ENCODE data around the gene MACROD2.

MACROD2 gene

DNA sequence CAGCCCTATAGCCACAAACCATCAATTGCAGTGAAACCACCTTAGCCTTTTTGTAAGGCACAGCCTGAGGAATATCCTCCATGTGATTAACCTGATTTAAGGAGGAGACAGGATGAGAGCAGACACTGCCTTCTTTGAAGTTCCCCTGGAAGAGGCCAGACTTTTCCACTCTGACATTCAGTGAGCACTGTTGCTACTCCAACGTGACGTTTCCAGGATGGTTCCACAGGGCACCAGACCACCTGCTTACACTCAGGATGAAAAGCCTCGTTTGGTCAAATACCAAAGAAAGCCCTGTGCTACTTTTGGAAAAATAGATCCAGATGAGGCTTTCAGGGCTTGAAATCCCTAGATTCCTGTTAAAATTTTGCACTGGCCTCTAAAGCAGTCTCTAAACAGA is 1444.2 kb downstream of the MACROD2 start:
- no peak for DNase-seq

DNA sequence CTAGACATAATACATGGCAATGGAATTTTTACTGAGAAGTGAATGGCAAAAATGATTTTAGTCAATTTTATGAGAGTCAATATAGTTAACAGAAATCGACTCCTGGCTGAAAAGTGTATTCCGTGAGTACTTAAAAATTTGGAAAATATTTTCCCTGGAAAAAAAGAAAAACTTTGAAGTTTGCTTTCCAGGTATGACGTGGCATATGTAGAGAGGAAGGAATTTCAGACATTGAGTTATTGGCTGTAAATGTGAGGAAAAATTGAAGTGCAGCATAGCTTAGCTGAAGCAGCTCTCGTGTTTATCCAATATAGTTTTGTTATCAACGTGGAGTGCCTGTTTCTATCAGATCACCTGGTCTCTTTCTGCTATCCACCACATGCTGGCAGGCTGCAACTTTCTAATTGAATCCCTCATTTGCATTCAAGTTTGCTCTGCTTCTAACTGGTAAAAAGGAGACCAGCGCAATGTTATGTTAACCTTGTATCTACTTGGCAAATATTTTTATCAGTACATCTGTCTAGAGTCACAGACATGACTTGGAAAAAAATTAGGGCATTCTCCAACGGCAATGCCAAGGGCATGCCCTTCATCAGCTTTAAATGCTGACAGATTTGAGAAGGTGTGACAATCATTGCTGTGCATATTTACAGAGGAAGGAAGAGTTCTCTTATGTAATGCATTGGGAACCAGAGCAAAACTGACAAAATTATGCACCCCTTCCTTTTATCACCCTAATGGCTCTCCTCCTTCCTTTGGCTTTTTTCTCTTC is 1444.9 kb downstream of the MACROD2 start:
- DNase-seq = no peak

- no peak for DNase-seq
Observed at GRCh38 chr20:15445056-15445840, 1449.9 kb downstream of the MACROD2 start.

- DNase-seq = no peak
Observed at GRCh38 chr20:15446373-15446772, 1451.1 kb downstream of the MACROD2 start.

DNA sequence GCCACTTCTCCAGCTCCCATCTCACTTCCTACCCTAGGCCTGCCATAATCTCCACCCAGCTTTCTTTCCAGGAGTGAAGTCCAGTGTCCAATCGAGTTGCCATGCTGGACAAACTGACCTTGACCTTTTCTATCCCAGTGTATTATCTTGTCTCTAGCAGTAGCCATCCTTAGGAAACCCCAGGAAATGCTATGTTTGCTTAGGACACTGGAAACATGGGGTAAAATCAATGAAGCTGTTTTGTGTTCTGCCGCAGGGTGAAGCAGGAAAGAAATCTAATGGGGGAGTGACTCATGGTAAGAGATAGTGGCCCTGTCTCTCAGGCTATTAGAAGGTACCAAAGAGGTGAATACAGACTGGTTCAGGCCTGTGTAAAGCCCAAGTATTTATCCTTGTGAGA is 1452.2 kb downstream of the MACROD2 start:
- no peak for DNase-seq

GRCh38 chr20:15449061-15449460 is 1453.7 kb downstream of the MACROD2 start:
- no peak for DNase-seq

GRCh38 chr20:15451241-15451640 is 1455.9 kb downstream of the MACROD2 start:
- DNase-seq = no peak

GRCh38 chr20:15455279-15455678 is 1460.0 kb downstream of the MACROD2 start:
- DNase-seq = no peak

DNA sequence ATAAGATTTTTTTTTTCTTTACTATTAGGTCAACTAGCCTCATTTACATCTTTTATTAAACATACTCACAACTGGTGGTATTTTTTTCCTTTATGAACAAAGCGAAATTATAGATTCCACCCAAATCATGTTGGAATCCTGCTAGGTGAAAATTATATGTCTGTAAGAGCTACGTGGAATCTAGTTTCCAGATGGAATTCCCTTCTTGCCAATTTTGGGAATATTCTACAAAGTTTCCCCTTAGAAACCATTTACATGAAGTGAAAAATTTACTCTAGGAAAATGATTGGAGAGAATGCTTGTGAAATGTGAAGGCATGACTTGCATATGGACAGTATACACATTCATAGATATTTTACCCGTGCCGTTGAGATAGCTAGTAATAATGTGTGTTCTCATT is 1466.6 kb downstream of the MACROD2 start:
- DNase-seq = no peak

GRCh38 chr20:15475483-15475882 is 1480.2 kb downstream of the MACROD2 start:
- DNase-seq = peak; percentile 61

DNA sequence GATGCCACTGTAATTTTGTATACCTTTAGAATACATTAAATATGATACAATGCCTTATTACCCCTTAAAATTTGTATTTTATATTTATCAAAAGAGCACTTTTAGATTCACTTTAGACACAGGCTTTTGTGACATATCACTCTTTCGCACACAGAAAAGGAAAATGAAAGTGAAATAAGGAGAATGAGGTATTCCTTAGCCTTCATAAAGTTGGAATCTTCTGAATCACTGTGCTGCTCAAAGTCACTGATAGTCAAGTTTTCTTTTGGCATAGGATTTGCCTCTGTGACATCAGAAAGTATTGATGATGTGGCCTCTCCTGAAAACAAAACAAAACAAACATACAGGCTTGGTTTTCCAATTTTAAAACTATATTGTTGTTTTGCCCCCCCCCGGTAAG is 1480.9 kb downstream of the MACROD2 start:
- no peak for DNase-seq

GRCh38 chr20:15476781-15477180 is 1481.5 kb downstream of the MACROD2 start:
- DNase-seq = no peak

DNA sequence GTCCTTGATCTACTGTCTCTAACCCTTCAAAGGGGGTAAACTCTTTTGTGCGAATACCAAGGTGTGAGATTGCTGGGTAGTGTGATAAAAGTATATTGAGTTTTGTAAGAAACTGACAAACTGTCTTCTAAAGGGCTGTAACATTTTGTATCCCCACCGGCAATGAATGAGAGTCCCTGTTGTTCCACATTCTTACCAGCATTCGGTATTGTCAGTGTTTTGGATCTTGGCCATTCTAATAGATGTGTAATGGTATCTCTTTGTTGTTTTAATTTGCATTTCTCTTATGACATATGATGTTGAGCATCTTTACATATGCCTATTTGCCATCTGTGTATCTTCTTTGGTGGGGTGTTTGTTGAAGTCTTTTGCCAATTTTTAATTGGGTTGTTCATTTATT is 1487.2 kb downstream of the MACROD2 start:
- no peak for DNase-seq

GRCh38 chr20:15485519-15485918 is 1490.2 kb downstream of the MACROD2 start:
- DNase-seq = no peak

DNA sequence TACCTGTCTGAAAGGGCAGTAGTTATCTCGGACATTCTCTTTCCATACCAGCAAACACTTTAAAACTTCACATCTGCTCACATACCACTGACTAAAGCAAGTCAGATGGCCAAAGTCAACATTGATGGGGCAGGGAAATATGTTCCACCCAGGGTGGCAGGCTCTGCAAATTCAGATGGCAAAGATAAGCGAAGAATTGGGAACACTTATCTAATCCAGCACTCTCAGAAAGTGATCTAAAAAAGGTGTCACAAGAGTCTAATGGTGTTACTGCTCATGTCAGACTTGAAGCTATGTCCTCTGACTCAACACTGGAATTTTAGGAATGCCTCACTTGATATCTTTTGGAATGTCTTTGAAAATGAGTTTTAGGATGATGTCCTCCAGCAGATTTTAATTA is 1491.7 kb downstream of the MACROD2 start:
- no peak for DNase-seq

- DNase-seq = no peak
Observed at GRCh38 chr20:15487682-15488081, 1492.4 kb downstream of the MACROD2 start.

DNA sequence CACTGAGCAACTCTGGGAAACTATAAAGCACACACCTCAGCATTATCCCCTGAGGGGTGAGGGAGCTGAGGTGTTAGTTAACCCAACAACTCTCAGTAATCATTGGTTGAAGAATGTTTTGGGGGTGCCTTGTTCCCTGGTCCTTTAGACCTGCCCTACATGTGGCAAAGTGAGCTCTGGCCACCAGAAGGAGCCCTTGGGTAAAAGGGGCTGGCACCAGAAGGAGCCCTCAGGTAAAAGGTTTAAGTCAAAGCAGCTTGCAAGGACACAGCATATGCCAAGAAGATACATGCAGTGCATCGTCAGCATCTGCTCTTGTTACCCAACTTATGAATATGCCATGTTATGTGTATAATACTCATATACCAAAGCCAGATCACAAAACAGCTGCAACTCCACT is 1496.3 kb downstream of the MACROD2 start:
- DNase-seq = no peak

DNA sequence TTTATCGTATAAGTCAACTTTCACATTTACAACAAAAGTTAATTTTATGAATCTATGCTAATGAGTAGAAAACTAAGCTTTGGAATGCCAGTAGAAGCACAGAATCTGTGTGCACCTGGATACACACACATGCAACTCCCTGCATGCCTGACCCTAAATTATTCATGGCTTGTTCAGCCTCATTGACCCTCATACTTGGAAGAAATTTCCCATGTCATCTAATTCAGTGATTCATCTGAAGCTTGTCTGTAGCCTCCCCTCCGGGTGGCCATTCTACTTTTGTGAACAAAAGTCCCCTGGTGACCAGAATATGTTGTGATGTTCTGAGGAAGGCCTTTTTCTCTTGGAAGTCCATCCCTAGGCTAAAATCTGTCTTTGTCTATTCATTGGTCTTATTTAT is 1499.5 kb downstream of the MACROD2 start:
- DNase-seq = no peak

DNA sequence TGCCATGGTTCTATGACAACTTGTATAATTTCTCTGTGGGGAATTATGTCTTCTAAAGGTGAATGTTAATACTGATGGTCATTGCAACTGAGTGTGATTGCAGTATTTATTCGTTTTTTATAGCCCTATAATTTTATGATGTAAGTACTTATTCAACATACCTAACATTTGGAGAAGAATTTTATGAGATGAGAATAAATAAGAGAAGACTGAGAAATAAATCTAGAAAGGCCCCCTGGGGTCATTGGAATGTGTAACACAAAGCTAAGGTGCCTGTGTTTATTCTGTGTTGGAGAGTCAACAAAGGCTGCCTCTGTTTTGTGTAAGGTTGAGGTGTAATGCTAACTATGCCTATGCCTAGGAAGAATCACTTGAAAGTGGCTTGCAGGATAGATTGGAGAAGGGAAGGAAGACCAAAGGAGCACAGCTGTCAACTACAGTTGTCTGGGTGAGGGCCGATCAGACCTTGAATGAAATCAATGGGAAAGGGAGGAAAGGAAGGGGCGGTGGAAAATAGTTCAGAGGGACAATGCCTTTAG is 1501.3 kb downstream of the MACROD2 start:
- DNase-seq = no peak

GRCh38 chr20:15498926-15499325 is 1503.6 kb downstream of the MACROD2 start:
- no peak for DNase-seq

GRCh38 chr20:15506311-15506710 is 1511.0 kb downstream of the MACROD2 start:
- DNase-seq = no peak

GRCh38 chr20:15507151-15507550 is 1511.8 kb downstream of the MACROD2 start:
- DNase-seq = no peak

DNA sequence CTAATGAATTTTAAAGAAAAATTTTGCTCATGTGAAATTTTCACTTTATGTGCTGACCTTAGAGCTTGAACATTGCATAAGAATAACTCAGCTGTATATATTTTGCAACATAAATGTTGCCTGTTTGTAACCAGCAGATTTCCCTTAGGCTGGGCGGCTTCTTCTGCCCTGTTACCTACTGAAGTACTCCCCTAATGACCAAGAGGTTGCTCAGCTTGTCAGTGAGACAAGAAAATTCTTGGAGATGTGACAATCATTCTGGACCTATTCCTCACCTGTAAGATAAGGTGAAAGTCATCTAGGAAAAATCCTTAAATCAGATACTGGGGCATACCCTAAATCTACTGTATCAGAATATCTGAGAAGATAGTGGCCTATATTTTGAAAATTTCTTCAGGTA is 1516.2 kb downstream of the MACROD2 start:
- no peak for DNase-seq

DNA sequence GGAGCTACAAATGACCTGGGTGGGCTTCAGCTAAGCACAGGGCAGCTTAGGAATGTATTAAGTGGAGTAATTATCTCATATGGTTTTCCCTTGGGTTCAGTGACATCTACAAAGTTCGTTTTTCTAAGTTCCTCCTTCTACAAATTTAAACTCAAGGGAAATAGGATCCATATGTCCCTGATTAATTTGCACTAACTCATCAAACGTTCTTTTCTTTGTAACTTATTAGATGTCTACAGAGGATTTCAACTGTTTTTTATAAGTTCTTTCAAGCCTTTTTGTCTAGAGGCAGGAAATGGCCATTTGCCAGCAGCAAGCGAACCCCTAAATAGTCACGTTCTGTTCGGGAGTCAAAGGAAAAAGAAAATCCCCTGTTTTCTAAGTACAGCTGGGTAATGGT is 1517.6 kb downstream of the MACROD2 start:
- no peak for DNase-seq

All from NCI-H510A (cell line).